ENCODE results near the gene XYLB.
"Not testable (repeated sequence)": the region's sequence is repeated elsewhere in the genome, so short reads cannot be mapped to it uniquely, and the experiment has no call there.

The XYLB gene

DNA sequence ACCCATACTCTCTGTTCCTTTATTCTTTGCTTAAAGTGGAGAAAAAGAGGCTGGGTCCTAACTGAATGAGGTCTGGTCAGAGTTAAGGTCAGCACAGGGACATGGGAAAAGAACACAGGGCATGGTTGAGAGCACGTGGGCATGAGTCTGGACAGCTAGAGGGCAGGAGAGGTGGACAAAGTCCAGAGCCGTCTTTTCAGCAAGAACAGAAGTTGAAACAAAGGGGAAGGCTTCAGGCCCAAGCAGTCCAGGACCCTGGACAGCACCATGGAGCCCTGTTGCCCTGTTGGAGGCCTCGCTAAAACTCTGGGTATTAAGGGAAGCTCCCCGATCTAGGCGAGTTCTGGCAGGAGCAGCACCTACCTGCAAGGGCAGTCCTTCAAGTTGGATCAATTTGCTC, 50.7 kb downstream of the XYLB start:
- no peak for DNase-seq

DNA sequence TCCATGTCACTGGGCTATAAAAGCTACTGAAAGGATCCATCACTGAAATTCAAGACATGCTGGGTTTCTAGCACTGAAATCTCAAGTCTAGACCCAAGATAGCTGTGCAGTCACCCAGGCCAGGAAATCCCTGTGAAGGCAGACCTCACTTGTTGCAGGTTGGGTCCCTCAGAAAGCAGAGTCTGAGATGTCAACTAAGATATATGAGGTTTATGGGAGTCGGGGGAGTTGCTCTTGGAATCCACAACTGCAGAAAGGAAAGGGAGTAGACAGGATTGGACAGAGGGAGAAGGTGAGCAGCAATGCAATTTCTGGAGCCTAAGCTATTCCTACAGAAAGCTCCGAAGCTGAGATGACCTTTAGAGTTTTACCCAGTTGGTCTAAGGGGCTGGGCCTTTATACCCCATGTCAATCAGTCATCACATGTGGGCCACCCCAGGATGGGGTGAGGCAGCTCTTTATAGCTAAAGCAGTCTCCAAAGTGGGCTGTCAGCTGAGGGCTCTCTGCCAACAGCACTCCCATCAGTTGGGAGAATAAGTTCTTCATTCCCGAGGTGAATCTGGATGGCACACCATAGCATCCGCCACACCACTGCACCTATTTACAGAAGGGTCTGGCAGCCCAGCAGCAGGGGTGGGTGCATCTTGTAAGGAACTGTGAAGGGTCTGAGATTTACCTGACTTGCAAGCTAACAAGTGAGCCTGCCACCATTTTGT, 54.8 kb downstream of the XYLB start:
- no peak for DNase-seq

DNA sequence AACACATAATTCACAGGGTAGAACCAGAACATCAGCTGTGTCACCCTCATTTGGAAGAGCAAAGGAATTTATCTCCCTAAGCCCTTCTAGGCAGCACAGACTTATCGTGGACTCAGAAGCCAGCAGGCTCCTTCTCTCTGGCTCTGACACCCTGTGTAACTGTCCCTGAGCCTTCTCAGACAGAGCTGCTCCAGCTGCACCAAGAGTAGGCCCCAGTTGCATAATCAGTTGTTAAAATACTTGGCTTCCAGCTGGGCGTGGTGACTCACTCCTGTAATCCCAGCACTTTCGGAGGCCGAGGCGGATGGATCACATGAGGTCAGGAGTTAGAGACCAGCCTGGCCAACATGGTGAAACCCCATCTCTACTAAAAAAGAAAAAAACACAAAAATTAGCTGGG, 57.7 kb downstream of the XYLB start:
- no peak for DNase-seq

DNA sequence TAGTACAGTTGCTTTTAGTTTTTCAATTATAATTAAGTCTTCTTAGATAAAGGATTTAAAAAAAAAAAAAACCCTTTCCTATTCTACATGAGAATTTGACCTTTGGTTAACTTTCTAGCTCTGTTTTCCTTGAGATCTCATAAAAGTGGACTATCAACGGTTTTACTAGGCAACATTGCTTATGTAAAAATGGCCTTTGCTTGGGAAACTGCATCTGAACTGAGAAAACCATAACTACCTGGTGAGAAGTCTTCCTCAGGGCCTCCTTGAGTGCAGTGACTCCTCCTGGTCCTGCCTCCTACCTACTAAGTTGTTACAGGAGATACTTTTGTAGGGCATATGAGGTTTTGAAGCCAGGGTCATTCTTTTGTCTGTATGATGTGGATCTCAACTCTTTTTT, 65.0 kb downstream of the XYLB start:
- no peak for DNase-seq

DNA sequence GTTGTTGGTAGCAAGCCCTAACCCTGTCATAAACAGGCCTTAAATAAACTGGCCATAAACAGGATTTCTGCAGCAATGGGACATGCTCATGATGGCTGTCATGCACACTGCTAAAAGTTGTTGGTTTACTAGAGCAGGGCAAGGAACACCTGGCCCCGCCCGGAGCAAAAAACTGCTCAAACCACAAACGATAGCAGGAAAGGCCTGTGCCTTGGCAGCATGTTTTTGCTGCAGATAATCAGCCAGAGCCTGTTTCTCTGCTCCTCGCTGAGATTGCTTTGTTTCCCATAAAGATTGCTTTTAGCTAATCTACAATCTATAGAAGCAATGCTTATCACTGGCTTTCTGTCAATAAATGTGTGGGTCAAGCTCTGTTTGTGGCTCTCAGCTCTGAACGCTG, 74.2 kb downstream of the XYLB start:
- not testable (repeated sequence) for DNase-seq

DNA sequence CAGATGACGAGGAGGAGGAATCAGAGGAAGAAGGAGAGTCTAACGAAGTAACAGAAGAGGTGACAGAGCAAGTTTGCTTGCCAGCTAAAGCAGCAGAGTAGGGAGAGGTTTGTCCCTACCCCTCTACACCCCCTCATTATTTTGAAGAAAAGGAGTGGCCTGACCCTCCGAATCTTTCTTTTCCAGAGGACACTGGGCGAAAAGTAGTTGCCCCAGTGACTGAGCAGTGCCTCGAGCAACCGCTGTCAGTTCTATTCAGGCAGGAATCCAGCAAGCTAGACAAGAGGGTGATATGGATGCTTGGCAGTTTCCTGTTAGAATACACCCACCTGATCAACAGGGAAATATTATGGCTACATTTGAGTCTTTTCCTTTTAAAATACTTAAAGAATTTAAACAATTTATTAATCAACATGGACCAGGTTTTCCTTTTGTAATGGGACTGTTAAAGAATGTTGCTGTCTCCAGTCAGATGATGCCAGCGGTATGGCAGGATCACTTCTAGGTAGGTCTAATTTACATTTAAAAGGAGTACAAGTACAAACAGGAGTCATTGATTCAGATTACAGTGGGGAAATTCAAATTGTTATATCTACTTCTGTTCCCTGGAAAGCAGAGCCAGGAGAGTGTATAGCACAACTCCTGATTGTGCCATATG, 75.2 kb downstream of the XYLB start:
- DNase-seq, result no peak

DNA sequence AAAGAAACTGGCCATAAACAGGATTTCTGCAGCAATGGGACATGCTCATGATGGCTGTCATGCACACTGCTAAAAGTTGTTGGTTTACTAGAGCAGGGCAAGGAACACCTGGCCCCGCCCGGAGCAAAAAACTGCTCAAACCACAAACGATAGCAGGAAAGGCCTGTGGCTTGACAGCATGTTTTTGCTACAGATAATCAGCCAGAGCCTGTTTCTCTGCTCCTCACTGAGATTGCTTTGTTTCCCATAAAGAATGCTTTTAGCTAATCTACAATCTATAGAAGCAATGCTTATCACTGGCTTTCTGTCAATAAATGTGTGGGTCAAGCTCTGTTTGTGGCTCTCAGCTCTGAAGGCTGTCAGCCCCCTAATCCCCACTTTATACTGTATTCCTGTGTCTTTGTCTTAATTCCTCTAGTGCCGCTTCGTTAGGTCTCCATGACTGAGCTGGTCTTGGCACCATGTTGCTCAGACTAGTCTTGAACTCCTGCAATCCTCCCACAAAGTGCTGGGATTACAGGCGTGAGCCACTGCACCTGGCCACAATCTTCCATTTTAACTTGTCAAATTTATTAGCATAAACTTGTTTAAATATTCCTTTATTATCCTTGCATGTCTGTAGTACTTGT, 80.3 kb downstream of the XYLB start:
- DNase-seq, result not testable (repeated sequence)

DNA sequence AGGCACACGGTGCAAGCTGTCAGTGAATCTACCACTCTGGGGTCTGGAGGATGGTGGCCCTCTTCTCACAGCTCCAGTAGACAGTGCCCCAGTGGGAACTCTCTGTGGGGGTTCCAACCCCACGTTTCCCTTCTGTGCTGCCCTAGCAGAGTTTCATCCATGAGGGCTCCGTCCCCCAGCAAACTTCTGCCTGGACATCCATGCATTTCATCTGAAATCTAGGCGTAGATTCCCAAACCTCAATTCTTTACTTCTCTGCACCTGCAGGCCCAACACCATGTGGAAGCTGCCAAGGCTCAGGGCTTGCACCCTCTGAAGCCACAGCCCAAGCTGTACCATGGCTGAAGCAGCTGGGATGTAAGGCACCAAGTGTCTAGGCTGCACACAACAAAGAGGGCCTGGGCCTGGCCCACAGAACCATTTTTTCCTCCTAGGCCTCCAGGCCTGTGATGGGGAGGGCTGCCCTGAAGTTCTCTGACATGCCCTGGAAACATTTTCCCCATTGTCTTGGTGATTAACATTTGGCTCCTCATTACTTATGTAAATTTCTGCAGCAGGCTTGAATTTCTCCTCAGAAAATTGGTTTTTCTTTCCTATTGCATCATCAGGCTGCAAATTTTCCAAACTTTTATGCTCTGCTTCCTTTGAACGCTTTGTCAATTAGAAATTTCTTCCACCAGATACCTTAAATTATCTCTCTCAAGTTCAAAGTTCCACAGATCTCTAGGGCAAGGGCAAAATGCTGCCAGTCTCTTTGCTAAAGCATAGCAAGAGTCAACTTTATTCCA, 86.5 kb downstream of the XYLB start:
- not testable (repeated sequence) for DNase-seq

DNA sequence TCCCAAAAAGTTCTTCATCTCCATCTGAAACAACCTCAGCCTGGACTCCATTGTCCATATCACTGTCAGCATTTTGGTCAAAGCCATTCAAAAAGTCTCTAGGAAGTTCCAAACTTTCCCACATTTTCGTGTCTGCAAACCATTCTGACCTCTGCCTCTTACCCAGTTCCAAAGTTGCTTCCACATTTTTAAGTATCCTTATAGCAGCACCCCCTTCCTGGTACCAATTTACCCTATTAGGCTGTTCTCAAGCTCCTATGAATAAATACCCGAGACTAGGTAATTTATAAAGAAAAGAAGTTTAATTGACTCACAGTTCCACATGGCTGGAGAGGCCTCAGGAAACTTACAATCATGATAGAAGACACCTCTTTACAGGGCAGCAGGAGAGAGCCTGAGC, 87.1 kb downstream of the XYLB start:
- not testable (repeated sequence) for DNase-seq

DNA sequence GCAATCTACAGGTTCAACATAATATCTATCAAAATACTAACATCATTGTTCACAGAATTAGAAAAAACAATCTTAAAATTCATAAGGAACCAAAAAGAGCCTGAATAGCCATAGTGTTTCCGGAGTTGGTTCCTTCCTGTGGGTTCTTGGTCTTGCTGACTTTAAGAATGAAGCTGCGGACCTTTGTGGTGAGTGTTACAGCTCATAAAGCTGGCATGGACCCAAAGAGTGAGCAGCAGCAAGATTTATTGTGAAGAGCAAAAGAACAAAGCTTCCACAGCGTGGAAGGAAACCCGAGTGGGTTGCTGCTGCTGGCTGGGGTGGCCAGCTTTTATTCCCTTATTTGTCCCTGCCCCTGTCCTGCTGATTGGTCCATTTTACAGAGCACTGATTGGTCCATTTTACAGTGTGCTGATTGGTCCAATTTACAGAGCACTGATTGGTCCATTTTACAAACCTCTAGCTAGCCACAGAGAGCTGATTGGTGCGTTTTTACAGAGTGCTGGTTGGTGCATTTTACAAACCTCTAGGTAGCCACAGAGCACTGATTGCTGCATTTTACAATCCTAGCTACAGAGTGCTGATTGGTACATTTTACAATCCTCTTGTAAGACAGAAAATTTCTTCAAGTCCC, 92.0 kb downstream of the XYLB start:
- not testable (repeated sequence) for DNase-seq

DNA sequence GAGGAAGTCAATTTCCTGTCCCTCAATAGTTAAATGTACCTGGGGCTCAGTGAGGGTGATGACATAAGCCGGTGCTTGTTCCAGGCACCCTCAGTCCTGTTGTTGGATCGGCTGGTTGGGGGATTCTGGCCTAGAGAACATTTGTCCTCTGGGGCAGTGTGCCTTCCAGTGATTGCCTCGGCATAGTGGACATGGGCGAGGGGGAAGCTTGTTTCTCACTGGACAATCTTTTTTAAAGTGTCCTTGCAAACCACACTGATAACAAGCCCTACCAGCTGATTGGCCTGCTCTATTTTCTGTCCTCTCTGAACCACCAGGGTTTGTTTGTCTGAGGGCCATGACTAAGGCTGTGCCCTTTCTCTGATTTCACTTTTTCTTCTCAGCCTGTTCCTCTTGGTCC, 96.6 kb downstream of the XYLB start:
- DNase-seq, result not testable (repeated sequence)

DNA sequence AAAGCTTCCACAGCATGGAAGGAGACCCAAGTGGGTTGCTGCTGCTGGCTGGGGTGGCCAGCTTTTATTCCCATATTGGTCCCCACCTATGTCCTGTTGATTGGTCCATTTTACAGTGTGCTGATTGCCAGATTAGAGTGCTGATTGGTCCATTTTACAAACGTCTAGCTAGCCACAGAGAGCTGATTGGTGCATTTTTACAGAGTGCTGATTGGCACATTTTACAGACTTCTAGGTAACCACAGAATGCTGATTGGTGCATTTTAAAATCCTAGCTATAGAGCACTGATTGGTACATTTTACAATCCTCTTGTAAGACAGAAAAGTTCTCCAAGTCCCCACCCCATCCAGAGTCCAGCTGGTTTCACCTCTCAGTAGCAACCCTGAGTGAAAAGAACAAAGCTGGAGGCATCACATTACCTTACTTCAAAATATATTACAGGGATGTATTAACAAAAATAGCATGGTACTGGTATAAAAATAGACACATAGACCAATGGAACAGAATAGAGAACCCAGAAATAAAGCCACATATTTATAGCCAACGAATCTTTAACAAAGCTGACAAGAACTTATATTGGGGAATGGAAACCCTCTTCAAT, 99.6 kb downstream of the XYLB start:
- DNase-seq, result no peak

DNA sequence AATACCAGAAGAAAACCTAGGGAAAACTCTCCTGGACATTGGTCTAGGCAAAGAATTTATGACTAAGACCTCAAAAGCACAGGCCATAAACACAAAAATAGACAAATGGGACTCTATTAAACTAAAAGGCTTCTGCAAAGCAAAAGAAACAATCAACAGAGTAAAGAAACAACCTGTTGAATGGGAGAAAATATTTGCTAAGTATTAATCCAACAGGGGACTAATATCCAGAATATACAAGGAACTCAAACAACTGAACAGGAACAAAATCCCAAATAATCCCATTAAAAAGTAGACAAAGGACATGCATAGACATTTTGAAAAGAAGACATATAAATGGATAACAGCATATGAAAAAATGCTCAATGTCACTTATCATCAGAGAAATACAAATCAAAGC, 100.2 kb downstream of the XYLB start:
- DNase-seq, result no peak

DNA sequence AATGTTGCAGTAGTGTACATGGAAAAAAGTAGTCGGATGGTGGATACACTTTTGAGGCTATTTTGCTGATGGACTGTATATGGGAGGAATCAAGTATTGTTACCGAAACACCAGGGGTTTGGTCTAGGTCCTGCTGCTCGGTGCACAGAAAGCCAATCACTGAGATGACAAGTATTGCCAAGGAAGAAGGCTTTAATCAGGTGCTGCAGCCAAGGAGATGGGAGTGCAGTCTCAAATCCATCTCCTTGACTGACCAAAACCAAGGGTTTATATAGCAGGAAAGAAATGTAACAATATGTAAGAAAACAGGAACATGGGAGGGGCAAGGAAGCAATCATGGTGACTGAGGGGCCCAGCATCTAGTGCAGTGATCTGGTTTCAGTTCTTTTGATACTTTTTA, 104.3 kb downstream of the XYLB start:
- no peak for DNase-seq

DNA sequence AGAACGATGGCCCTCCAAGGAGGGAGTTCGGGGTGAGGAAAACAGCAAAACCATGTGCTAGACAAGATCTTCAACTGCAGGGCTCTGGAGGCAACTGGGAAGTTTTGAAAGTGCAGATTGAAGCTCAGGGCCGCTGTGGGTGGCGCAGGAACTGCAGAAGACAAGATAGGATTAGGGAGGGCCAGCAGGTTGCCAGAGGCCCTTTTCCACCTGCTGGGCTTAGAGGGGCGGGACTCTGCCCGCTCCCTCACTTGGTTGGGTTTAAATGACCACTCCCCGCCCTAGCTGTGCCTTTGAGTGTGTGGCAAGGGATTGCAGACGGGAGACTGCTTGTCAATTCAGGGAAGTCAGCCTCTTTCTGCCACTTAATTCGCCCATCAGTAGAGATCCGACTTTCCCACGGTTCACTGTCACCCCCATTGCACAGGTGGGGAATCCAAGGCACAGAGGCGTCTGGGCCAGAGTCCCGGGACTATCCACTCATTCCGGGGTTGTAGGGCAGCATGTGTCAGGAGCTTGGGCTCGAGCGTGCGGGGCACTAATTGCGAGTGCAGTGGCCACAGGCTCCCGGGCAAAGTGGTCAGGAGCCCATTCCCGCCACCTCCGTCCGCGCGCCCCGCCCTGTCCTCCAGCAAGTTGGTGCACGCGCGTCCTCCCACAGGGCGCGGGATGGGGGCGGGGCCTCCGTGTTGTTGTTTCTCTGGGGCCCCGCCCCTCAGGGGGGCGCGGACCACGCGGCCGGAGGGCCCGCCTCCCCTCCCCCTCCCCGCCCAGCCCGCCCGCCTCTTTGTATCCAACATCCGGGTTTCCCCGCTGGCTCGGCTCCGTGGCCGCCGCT, 106.7 kb downstream of the XYLB start, which contains the start of gene ACVR2B:
Gene ACVR2B (plus strand): TSS at position 816 of the 838 bp plus-strand sequence. CDS start 433 bp downstream, outside the sequence.
- DNase-seq, result peak; percentile 56

DNA sequence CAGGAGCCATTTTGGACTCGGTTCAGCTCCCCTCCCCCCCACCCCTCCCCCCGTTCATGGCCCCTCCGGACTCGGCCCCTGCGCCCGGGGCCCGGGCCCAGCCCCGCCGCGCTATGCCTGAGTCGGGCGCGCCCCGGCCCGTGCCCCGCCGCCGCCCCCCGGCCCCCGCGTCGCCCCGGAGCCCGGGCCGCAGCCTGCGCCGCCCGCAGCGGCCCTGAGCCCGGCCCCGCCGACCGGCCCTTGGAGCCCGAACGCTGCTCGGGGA, 107.3 kb downstream of the XYLB start:
- DNase-seq, result no peak

DNA sequence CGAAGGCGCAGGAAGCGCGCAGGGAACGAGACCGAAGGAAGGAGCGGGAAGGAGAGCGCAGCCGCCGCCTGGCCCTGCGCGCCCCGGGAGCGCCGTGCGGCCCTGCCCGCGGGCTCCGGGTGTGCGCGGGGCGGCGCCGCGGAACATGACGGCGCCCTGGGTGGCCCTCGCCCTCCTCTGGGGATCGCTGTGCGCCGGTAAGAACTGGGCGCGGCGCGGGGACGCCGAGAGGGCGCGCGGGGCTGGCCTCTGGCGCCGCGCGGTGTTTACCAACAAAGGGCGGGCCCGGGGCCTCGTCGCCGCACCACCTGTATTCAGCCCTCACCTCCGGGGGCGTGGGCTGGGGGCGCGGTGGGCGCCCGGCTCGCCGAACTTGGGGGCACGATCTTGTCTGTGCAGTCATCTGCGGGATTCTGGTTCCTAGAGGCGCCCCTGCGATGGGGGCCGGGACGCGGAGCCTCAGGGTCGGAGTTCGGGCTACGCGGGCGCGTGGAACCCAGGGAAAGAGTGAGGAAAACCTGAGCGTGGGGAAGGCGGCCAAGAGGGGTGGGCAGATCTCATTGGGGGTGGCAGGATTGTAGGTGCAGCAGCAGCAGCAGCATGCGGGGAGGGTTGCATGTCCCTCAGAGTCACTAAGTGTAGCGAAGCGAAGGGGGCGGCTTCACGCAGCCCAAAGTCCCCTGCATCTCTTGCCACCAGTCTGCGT, 107.7 kb downstream of the XYLB start:
- DNase-seq, result no peak

DNA sequence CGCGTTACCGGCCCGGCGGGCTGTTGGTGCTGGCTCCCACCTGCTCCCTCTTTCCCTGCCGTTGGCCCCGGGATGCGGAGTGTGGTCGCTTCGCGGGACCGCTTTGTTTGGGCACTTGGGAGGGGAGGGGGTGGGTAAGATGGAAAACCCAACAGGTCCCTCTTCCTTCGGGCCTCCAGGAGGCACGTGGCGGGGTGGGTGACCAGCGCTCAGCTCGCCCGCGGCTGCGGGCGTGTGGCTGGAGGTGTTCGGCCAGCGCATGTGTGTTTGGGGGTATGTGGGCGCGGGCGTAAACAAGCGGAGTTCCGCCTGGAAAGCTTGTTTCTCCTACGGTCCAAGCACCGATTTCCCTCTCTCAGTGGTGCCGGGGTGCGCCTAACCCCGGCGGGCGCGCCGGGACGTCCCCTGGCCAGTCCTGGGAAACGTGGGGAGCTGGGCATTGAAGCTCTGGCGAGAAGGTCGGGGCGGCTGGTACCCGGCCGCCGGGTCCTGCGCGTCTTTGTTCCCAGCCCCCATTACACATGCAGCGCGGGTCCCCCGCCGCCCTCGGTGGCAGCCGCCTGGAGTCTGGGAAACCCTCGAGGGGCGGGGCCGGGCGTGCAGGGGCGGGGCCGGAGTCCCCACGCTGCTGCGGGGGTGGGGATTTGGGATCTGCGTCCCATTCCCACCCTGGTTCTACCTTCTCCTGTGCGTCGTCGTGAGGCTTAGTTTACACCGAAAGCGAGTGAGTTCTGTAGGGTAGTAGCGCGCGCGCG, 108.5 kb downstream of the XYLB start:
- no peak for DNase-seq

DNA sequence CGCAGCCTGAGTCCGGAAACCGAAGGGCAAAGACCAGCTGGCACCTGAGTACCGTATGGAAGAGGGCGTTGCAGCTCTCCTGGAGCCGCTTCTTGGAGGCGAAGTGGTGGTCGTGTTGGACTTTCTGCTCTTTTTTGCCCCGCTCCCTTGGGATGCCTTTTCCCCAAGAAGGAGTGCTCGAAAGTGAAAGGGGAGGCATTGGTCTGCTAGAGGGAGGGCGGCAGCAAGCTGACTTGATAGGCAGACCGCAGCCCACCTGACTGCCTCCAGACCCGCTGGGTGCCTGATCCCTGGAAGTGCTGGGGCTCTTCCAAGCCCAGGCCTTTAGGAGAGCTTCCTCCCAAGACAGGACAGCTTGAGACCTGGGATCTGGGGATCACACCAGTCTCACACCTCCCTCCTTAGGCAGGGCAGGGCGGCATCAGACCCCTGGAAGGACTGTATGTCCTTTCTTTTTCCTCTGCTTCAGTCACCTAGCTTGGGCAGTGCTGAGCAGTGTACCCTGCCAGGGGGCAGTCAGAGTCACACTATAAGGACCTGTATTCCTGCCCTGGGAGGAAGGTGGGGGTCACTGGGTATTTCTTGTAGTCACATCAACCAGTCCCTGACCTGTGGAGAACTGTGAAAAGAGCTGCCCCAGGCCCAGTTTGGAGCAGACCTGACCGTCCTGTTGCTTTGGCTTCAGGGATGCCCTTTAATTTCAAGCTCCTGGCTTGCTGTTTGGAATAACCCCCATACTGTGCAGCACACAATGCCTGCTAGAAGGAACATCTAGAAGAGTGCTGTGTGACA, 109.2 kb downstream of the XYLB start:
- DNase-seq, result no peak

Measured in activated T-cell treated with anti-CD3 and anti-CD28 coated beads for 4 hours (primary cell).